ENCODE measurements around the gene COLEC12.

COLEC12 gene

DNA sequence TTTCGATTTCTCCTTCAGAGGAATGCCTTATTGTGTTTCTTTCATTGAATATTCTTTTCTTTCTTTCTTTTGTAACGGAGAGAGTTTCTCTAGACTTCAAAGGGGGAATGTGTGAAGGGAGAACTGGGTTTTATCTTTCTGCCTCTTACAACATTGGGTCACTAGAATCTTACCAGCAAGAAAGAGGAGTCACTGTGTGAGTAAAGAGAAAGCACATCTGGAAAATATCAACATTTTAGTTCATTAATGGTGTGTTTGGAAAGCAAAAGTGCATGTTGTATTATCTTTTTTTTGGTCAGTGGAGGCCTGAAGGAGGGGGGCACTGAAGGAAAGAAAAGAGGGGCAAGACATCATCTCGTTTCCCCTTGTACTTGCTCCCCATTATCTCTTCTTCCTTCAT, 146.0 kb downstream of the COLEC12 start:
- no peak for DNase-seq

DNA sequence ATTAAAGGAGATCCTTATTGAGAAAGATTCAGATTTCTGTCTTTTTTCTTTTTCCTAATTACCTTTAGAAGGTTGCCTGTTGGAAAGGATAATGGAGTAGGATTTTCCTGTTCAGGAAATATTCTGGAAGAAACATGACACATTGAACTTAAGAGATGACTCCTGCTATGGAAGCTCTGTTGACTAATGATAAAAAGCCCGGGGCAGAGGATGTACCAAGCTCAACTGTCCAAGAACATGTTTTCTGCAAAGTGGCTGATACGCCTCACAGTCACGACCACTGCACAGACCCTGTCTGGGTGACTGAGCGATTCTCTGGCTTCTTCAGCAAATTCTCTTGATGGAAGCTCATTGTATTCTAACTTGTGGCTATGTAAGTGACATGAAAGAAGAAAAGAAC, 146.5 kb downstream of the COLEC12 start:
- no peak for DNase-seq

DNA sequence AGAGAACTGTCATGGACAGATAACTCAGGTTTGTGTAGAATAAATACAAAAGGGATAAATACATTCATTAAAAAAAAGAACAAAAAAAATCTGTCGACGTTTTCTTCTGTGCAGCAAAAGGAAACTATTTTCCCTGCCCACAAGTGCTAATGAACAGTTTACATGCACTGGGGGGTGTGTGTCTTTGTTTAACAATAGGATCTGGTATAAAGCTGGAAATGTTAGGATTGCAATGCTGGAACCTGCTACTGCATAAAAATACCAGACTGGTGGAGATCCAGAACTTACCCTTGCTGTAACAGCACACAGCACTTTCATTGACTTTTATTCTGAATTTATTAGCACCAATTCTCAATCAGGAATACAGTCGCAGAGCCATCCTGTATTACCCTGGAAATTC, 148.1 kb downstream of the COLEC12 start:
- no peak for DNase-seq

DNA sequence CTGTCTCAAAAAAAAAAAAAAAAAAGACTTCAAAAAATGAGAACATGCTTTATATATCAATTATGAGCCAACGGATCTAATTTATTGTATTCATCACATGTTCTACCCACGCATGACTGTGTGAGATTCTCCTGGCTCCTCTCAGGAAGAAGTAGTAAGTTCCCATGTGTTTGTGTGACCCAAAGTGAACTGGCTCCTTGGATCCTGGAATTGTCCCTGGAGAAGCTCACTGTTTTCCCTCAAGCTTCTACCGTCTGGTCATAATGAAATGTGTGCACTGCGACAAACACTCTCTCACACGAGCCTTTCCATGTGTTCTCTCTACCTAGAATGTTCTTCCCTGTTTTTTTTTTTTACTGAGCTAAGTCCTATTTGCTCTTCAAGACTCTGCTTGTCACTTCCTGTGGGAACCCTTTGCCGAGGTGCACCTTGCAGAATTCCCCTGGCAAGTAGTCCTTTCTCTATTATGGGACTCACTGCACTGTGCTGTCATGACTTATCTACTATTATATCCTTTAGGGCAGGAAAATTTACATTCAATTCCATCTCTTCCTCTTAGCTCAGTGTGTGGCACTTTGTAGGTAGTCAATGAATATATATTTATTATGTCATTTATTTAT, 149.4 kb downstream of the COLEC12 start:
- DNase-seq: no peak

DNA sequence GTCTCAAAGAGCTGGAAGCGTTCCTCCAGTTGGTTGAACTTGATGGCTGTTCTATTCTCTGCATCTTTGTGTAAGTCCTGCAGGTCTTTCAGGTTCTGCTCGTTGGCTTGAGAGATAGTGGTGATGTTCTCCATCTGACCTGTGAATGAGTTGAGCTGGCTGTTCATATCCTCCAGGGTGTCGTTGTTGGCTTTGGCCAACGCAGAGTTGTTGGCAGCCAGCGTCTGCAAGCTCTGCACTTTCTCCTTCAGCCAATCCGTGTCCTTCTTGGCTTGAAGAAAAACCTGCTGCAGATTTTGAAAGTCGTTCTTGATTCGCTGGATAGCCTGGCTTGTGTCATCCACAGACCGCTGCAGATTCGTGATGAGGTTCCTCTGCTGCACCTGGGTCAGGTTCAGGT, 153.9 kb downstream of the COLEC12 start:
- DNase-seq: no peak

DNA sequence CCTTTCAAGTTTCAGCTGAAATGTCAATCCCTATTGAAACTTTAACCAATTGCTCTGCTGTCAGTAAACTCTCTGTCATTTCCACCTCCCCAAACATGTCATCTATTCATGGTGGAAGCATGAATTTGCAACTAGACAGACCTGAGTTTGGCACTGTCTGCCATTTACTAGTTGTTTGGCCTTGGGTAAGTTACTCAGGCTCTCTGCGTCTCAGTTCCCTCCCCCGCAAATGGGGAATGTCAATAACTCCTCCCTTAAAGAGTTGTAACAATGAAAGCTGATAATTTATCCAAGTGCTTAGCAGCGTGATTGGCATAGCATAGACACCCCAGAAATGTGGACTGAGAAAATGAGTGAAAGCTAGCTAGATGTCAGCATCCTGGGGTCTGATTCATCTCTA, 159.4 kb downstream of the COLEC12 start:
- DNase-seq: no peak

DNA sequence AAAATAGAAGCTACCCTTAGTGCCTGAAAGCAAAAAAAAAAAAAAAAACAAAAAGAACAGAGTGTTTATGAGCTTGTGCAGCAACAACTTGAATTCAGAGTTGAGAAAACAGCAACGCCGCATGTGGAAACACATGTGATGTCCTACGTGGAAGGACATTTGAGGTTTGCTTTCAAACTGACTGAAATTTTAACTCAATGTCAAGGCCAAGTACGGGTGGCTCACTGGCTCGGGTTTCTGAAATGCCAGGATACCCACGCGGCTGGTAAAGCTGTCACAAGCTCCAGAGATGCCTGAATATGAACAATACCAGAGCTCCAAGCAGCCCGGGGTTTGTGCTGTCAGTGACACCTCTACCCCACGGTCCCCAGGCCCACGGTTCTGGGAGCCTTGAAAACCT, 160.5 kb downstream of the COLEC12 start:
- DNase-seq: no peak

DNA sequence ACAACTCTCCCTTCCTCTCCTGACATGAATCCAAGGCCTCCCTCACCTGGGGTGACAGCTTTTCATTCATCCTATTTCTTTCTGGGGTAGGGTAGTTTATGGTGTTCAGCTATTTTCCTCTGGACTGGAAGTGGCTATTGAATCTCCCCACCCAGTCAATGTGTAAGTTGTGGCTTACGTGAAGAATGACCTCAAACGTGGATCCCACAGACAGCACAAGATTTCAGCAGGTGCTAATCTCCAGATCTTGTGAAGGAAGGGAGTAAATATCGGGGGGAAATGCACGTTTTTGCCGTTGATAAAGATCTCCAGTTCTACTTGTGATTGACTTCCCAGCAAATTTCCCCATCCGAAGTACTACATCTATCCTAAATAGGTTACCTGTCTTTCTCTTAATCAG, 161.3 kb downstream of the COLEC12 start:
- no peak for DNase-seq

DNA sequence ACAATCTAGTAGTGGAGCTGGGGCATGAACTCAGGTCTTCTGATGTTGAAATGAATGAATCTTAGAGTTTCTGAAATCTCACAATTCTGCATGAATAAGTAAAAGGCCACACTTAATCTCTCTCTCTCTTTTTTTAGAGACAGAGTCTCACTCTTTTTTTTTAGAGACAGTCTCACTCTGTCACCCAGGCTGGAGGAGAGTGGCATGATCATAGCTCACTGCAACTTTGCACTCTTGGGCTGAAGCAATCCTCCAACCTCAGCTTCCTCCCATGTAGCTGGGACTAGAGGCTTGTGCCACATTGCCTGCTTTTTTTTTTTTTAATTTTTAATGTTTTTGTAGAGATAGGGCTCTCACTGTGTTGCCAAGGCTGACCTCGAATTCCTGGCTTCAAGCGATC, 163.8 kb downstream of the COLEC12 start:
- no peak for DNase-seq

DNA sequence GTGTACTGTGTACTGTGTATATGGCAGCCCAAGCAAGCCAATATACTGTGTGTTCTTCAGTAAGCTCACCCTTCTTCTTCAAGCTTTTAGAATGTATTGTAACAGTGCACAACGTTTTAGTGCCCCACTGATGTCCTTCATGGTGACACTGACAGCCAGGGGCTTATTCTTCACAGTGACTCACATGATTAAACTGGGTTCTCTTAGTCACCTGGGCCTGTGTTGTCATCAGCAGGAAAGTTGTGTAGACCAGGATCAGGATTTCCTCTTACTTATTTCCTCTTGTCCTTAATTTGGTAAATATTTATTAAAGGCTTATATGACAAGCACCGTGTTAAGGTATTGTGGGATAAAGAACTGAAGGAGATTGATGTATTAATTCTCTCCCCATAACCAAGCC, 164.8 kb downstream of the COLEC12 start:
- DNase-seq: no peak

DNA sequence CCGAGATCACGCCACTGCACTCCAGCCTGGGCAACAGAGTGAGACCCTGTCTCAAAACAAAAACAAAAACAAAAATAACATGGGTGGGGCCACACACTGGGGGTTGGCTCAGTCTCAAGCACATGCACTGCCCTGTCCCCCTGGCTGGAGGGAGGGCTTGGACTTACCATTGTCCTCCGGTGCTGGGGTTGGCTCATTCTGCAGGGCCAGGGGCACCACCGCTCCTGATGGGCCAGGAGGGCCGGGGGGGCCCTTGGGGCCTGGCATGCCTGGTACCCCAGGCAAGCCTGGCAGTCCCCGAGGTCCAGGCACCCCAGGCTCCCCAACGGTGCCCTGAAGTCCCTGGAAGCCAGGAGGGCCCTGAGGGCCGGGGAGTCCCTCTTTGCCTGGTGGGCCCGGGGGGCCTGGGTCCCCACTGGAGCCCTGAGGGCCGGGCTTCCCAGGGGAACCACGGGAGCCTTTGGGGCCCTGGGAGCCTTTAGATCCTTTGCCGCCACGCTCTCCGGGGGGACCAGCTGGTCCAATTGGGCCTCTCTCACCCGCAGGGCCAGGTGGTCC, 165.8 kb downstream of the COLEC12 start:
- no peak for DNase-seq

DNA sequence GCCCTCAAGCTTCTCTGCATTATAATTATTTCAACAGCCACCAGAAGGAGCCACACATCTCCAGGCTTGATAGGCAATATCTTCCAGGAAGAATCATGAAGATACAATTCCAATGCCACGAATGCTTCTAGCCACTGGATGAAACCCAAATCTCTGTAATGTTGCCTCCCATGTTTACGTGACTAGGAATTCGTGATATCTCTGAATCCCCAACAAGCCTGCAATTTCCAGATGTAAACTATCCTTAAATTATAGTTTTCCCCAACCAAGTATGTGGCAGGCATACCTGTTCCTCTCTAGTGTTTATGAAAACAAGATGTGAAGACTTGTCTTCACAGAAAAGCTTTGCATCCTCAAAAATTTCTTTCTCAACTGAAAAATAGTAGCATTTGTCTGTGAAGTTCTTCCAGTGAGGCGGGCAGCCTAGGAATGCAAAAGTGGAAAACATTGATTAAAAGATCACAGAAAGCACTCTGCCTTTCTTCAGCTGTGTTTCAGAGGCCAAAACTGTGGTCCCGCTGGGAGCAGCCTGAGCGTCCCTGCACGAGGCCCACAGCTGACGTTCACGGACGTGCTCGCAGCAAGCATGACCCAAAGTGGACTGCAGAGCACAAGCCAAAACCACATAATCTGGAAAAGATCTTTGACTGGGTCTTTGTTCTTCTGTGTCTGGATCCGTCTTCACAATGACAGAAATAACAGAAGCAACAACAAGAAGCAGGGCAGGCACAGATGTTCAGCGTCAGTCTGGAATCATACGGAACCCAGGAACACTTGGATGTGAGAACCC, 167.6 kb downstream of the COLEC12 start:
- DNase-seq: no peak

DNA sequence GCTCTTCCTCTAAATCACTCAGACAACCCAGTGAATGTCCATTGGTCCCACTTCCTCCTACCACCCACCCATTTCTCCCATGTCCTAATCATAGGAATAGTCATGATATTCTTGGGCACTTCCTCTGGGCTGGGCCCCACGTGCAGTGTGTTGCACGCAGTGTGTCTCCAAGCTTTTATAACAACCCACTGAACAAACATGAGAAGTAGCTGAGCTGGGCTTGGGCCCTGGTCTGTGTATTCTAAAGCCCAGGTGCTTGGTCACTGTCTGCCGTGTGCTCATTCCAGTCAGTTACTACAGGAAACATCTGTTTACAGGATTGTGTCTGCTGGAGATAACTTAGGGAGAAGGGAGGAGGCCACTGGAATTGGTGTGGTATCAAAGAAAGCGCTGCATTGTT, 168.5 kb downstream of the COLEC12 start:
- no peak for DNase-seq

DNA sequence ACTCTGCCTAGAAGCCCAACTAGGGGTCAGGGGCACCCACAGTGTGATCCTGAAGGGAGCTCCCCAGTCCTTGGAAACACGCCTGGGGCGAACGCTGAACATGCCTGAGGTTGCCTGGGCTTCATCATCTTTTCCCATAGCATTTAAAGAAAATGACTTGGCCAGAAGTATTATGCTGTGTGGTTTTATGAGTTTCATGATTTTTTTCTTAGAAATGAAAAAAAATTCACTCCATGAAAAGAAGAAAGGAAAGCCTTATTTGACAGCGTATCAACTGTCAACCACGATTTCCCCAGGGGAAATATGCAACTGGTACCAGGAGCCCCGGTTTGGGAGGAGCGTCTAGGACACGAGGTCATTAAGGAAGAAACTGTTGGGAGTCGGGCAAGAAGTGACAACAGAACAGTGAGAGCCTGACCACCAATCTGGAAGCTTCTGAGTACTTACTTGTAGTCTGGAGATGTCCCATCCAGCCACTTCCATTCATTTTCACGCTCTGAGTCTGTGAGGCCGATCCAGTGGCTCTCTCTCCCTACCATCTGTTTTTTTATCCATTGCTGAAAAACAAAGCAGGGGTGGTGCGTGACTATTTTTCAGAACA, 169.2 kb downstream of the COLEC12 start:
- no peak for DNase-seq

DNA sequence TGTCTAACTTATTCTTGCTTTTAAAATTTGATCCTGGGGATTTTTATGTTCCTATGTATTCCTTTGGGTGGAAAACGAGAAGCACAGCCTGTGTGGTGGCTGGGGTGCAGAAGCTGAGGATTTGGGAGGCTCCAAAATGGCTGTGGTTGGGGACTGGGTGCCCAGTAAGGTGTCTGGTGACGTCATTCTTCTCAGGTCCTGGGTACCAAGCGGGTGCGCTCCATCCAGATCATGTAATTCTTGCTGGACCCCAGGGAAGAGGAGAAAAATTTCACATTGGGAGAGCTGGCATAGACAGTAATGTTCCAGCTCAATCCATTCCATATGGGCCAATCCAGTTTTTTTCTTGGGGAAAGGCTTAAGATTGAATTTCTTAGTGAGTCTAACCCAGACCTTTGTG, 171.6 kb downstream of the COLEC12 start:
- no peak for DNase-seq

DNA sequence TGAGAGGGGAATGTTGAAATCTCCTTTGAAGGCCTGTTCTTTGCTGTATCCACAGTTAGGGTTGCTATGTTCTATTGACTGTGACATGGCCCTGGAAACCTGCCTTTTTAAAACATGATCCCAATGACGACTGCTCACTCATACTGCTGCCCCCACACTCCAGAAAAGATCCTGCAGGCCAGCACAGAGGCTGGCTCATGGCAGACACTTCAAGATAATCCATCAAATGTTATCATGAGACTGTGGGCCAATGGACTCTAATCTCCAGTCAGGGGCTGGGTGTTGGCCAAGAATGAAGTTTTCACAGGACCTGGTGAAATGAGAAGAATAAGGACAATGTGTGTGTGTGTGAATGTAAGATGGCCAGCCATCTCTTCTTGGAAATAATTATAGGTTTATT, 173.7 kb downstream of the COLEC12 start:
- DNase-seq: no peak

DNA sequence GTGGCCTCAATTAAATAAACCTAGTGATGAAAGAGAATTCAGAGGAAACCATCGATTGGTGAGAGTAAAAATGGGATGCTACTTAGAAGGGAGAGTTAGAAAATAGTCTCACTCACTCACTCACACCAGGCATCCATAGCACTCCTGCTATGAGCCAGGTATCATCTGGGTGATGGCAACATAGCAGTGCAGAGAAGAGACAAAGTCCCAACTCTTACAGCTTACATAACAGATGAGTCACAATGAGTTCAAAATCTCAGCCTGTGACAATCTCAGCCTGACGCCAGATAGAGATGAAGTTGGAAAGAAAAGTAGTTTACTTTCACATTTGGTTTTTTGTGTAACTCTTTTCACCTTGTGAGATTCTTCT, 177.3 kb downstream of the COLEC12 start:
- DNase-seq: no peak

DNA sequence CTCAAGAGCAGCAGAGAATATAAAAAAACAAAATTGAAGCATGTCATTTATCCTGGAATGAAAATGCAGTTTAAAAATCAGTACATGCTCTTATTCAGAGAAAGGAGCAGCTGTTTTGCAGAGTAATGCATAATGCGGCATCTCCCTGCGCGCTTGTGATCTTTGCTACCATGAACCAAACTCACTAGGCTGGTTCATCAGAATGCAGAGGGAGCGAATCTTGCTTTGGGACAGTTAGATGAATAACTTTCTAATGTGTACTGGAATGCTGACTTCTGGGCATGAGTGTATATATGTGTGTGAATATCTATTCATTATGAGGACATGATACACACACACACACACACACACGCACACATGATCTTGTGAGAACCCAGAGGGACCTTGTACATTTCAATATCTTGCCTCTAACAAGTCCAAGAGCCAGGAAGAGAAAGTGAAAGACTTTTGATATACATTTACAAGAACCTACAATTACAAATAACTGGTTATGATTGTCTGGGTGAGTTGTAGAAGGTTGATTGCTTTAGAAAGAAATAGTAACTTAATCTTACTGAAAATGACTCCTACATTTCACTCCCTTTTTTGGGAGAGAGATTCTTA, 178.5 kb downstream of the COLEC12 start:
- no peak for DNase-seq

DNA sequence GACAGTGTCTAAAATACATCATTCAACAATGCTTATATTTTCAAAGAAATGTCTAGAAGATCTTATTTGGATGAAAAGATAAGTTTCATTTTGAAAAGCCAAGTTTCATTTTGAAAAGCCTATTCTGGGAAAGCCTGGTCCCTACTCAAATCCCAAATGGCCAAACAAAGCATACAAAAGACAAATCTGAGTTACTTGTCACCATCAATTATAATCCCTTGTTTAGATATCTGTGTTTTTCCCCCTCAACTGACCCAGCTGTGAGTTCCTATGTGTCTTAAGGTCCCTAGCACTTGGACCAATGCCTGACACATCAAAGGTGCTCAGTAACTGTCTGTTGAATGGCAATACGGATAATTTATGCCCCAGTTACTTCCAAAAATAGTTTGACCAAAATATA, 180.3 kb downstream of the COLEC12 start:
- no peak for DNase-seq

DNA sequence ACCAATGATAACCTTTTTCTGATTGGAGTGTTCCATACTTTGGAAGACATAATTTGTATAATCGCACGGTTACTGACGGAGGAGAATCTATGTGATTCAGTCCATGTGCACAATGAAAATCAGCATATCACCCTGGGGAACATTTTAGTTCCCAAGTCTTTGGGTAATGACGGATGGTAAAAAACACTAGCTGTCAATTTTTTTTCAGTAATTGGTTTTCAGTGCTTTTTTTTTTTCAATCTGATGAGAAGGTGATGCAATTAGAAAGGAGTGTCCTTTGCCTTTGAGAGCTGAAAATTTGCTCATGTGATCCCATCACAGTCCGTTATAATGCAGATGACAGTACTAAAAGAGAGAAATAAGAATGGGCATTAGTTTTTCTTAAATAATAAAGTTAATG, 180.8 kb downstream of the COLEC12 start:
- DNase-seq: no peak

DNA sequence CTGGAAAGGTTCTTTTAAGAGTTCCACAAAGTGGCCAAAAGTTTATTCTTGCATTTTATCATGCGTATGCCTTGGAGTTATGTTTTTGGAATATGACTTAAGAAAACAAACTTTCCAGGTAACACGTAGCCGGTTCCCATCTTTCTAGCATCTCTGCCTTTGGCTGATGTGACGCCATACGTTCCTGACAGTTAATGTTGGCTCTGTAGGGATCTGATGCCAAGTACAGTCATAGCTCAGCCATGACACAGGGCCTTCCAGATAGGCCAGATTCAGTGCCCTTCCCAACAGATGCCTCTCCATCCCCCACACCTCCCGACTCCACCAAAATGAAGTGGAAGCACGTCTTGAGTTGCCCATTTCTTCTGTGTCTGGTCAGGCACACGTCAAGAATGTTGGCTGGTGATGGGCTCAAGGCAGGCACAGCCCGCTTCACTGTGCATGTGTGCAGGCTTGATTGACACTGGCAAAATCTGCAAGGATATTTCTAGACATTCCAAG, 181.7 kb downstream of the COLEC12 start:
- no peak for DNase-seq

DNA sequence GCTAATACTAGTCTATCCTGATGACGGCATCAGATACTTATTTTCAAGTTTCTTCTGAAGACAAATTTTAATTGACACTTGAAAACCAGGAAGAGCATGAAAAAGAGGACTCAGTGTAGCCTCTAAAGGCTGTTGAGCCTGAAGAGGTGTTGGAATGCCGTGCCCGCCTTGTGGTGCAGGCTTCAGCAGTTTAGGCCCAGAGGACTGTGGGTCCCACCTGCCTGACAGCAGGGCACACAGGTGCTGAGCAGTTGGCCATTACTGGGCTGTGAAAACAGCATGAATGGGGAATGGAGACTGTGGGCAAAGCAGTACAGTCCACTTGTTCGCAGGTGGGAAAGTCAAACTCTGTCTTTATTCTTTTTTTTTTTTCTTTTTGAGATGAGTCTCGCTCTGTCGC, 182.9 kb downstream of the COLEC12 start:
- no peak for DNase-seq

DNA sequence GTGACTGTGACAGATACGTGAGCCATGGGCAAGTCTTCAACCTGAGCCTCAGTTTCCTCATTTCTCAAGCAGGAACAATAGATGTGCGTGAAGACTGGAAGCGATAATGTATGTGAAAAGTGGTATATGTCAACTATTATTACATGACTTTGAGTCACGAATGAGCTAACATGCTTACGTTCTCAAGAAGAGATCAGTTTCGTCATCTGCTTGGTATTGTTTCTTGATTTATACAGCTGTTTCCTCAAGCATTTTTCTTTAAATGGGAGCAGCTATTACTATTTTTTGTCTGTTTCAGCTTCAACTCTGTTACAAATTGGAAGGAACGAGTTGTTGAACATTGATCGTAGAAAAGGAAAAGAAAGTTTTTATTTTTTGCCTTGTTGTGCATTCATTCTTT, 184.1 kb downstream of the COLEC12 start:
- DNase-seq: no peak

DNA sequence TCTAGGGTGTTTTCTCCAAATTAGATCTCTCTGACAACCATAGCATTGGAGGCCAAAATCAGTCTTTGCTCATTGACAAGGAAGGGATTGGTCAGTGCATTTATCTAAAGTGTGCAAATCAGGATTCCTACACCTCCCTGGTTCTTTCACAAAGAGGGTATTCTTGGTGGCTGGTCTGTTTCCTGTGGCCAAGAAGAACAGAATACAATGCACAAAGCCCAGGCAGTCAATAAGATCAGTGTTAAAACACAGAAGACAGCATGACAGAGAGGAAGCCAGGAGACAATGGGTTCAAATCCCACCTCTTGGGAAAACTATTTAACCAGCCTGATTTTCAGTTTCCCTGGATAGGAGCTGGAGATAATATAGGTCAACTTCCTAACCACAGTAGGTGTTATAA, 186.6 kb downstream of the COLEC12 start:
- no peak for DNase-seq
